Lower leg skin (tissue), 3 donors: ENCODE measurements around the gene PCP4L1.

Source experiments
- CTCF ChIP-seq, 3 donors: fragments of 450-650 bp; IDR thresholded peaks; one replicate each; pipeline ENCODE4 v1.5.1; 2016; ENCODE audit warnings: antibody characterized with exemption in 3 of 3, mild to moderate bottlenecking in 3 of 3, moderate library complexity in 2 of 3
- POLR2A ChIP-seq, 2 donors: fragments of 450-650 bp; IDR thresholded peaks; one replicate each; pipeline ENCODE4 v1.6.1; 2016 to 2017; ENCODE audit warnings: antibody characterized with exemption in 2 of 2, mild to moderate bottlenecking in 1 of 2, moderate library complexity in 1 of 2

DNA sequence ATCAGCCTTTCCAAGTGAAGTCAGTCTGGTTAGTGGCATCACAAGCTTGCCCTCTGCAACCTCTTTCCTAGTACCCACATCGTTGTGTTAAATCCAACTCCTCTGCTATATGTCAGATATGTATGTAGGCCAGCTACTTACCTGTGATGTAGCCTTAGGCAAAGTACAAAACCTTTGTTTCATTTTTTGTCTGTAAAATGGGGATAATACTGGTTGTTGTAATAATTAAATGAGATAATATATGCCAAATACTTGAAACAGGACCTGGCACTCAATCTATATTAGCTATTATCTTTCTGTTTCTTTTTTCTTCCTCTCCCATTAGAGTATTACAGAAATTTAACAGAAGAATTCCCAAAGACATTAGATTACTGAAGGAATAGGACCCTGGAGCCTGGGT lies 1.2 kb downstream of the PCP4L1 start:
- no peak for TF ChIP-seq CTCF (IDR thresholded peaks at IDR 0.05)
- TF ChIP-seq POLR2A (IDR thresholded peaks at IDR 0.05) = no peak
